NB4 (cell line): ENCODE data around the gene CHST11.

ENCODE experiments used
- DNase-seq: peaks from one replicate; pipeline ENCODE4 v3.0.0; 2010; ENCODE audit warnings: low read depth
- H3K4me3 ChIP-seq: one replicate; pipeline ENCODE4 v1.5.1; 2011; ENCODE audit warnings: mild to moderate bottlenecking, low read depth, low read length, moderate library complexity
- CTCF ChIP-seq: IDR thresholded peaks from one replicate; pipeline ENCODE4 v1.5.1; 2012; ENCODE audit warnings: low read depth, low read length
- MAX ChIP-seq: IDR thresholded peaks from 2 replicates; pipeline ENCODE4 v1.6.1; 2011; ENCODE audit warnings: low read depth, low read length
- MYC ChIP-seq: IDR thresholded peaks from 2 replicates; pipeline ENCODE4 v1.6.1; 2011; ENCODE audit warnings: low read depth, low read length
- POLR2A ChIP-seq: IDR thresholded peaks from 2 replicates; pipeline ENCODE4 v1.6.1; 2011; ENCODE audit warnings: mild to moderate bottlenecking; ENCODE audit not compliant: insufficient read length; ENCODE audit errors: extremely low read depth

Gene CHST11

DNA sequence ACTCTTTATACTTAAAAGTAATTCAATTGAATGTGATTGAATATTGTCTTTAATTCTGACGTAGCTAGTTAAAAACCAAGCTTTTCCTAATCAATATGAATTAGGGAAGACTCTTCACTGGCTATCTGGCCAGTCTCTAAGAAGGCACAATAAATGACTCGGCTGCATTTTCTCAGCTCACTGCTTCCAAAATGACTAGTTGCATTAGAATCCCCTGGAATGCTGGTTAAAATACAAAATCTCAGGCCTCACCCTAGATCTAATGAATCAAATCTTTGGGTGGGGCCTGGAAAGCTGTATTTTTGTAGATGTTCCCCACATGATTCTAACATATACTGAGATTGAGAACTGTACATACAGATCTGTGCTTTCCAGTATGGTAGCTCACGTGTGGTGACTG, 242.1 kb downstream of the CHST11 start:
- H3K4me3 ChIP-seq: no peak overlapping the region
- no peak for TF ChIP-seq MAX
- no peak for TF ChIP-seq POLR2A
- TF ChIP-seq CTCF: no peak
- no peak for TF ChIP-seq MYC
- DNase-seq: no peak

DNA sequence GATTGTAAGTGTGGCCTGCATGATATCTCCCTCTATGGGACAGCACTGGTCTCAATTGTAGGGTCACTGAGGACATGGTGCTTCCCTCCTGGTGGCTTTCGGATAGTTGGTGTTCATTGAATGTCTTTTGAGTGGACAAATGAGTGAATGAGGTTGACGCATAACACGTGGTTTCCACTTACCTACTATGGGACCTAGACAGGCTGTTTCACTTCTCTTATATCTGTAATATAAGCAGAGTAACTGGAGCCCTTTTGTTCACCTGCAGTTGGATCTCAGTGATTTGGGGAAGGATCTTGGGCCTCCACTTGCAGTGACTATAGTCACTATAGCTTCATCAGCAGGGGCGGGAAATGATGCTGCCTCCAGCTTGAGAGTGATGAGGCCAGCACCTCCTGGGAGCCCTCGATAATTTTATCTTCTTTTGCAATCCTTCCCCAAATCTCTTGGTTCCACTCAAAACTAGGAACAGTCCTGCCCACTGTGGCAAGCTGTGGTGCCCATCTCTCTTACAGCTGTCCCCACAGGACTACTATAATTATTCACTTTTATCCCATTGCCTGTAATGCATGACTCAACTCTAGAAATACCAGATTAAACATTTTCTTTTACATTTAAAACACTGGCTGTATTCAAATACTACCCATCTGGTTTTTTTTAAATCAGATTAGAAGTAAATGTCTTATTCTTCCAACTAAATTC, 242.9 kb downstream of the CHST11 start:
- no peak for DNase-seq

DNA sequence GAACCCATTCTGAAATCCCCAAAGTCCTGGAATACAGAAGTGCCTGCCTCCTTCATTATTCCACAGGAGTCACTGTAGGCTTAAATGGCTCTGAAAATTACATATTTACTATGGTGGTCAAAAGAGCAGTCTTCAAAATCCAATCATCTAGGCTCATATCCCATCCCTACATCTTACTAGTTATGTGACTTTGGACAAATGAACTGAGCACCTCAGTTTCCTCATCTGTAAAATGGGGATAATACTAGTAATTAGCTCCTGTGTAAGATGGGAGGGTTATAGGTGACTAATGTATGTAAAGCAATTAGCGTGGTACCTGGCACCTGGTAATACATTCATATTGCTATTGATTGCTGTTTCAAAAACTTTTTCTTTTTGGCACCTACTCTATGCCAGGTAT, 243.6 kb downstream of the CHST11 start:
- DNase-seq: no peak
- no peak overlapping the region for H3K4me3 ChIP-seq
- TF ChIP-seq POLR2A: no peak
- TF ChIP-seq CTCF: no peak
- no peak for TF ChIP-seq MYC
- no peak for TF ChIP-seq MAX

More for the DNA sequence above, 242.9 kb downstream of the CHST11 start:
- TF ChIP-seq MAX (no peak), MYC (no peak), POLR2A (no peak), CTCF (no peak)
- H3K4me3 ChIP-seq: no peak overlapping the region

DNA sequence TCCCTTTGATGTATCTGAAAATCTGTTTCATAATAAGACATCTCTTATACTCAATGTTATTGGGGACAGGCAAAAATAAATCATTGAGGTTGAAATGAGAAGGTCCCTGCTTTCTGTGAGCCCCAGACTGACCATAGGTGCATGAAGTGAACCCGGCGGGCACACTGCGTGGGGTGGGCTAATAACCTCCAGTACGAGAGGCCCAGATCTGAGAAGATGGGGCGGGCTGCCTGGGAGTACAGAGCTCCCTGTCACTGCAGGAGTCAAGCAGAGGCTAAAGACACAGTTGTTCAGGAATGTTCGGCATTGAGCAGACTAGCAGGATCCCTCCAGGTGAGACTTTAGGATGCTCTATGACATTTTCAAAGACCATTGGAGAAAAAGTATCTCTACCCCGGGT, 244.6 kb downstream of the CHST11 start:
- TF ChIP-seq MAX: no peak
- TF ChIP-seq POLR2A: no peak
- TF ChIP-seq MYC: no peak
- no peak for TF ChIP-seq CTCF
- no peak overlapping the region for H3K4me3 ChIP-seq
- DNase-seq: no peak

DNA sequence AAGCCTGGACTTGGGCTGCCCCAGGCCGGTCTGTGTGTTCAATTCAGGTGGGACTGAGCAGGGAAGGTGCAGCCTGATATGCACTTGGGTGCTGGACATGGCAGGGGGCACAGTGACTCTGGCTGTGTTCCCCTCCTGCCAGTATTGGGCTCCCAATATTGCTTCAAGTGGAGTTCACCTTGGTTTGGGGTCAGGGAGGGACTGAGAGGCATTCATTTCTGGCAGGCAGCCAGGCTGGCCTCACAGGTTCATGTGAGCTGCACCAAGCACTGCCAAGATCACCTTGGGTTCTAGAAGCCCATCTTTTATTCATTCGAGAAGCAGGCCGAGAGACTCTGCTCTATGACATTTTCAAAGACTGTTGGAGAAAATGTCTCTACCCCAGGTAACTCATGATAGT, 245.0 kb downstream of the CHST11 start:
- H3K4me3 ChIP-seq: no peak overlapping the region
- no peak for TF ChIP-seq CTCF
- no peak for TF ChIP-seq MAX
- no peak for TF ChIP-seq POLR2A
- no peak for TF ChIP-seq MYC
- DNase-seq: no peak
